Spleen (tissue), 11 donors: ENCODE data around the gene DMPK. TPM values are rescaled to one million over a fixed set of nuclear protein-coding genes. Genes with fewer than 3 reads are reported as not detected.

Experiments
- DNase-seq: peaks from one replicate; pipeline ENCODE4 v3.0.0-alpha.2; 2020
- H3K27ac ChIP-seq, 8 donors: fragments of 200-600 bp; sonication (generic) in 7 of 8; 1 replicate in 4 of 8; 2 replicates in 4 of 8; pipeline versions ENCODE4 v1.5.0 to v1.8.0; 2016 to 2021; ENCODE audit warnings: inconsistent platforms in 4 of 8, mild to moderate bottlenecking in 4 of 8, moderate library complexity in 1 of 8
- H3K27me3 ChIP-seq, 7 donors: fragments of 200-600 bp; sonication (generic) in 6 of 7; replicated peaks in 1 of 7; 1 replicate in 4 of 7; 2 replicates in 3 of 7; pipeline versions ENCODE4 v1.5.0 to v1.8.0; 2016 to 2021; ENCODE audit warnings: inconsistent platforms in 3 of 7, mild to moderate bottlenecking in 1 of 7
- H3K36me3 ChIP-seq, 6 donors: fragments of 200-600 bp; sonication (generic) in 5 of 6; 1 replicate in 4 of 6; 2 replicates in 2 of 6; pipeline versions ENCODE4 v1.5.0 to v1.8.0; 2016 to 2021; ENCODE audit warnings: inconsistent platforms in 2 of 6
- H3K4me1 ChIP-seq, 6 donors: fragments of 200-600 bp; sonication (generic) in 5 of 6; 1 replicate in 3 of 6; 2 replicates in 3 of 6; pipeline versions ENCODE4 v1.5.0 to v1.8.0; 2016 to 2021; ENCODE audit warnings: inconsistent platforms in 3 of 6
- H3K4me3 ChIP-seq, 8 donors: fragments of 200-600 bp; sonication (generic) in 7 of 8; 1 replicate in 4 of 8; 2 replicates in 4 of 8; pipeline versions ENCODE4 v1.5.0 to v1.8.0; 2016 to 2021; ENCODE audit warnings: inconsistent platforms in 4 of 8, mild to moderate bottlenecking in 4 of 8, moderate library complexity in 2 of 8
- H3K9me3 ChIP-seq, 8 donors: fragments of 200-600 bp; sonication (generic) in 7 of 8; 1 replicate in 4 of 8; 2 replicates in 4 of 8; pipeline versions ENCODE4 v1.5.0 to v1.8.0; 2016 to 2021; ENCODE audit warnings: inconsistent platforms in 4 of 8
- POLR2A ChIP-seq, 3 donors: fragments of 450-650 bp; IDR thresholded peaks; one replicate each; pipeline ENCODE4 v1.5.1; 2017; ENCODE audit warnings: antibody characterized with exemption in 3 of 3, mild to moderate bottlenecking in 1 of 3
- POLR2AphosphoS5 ChIP-seq, 3 donors: sonication (generic); formaldehyde crosslinking; IDR thresholded peaks; one replicate each; pipeline ENCODE4 v1.5.1; 2017; ENCODE audit warnings: antibody characterized with exemption in 3 of 3
- whole genome bisulfite sequencing, 5 donors: extraction: QIAGEN DNeasy Blood & Tissue Kit in 3 of 5; methylation state at CpG; one replicate each; pipeline versions ENCODE4 v1.1.5 to v1.1.7; 2013 to 2018; 5-methylcytosine and 5-hydroxymethylcytosine counted together
- intact Hi-C: fragments of 100-400 bp; cut with DNase I; formaldehyde crosslinking; loops from one replicate; pipeline ENCODE4 v1.15.0; 2023; ENCODE audit warnings: low total_unique reads
- polyA plus RNA-seq, 3 donors: library from polyadenylated mRNA; stranded (reverse); fragments of 200-250 nt; gene quantifications; one replicate each; pipeline ENCODE4 v1.2.1, GENCODE V29; 2013
- total RNA-seq, 7 donors: library from RNA; depleted of rRNA in 3 of 7; stranded (reverse); fragments of >200 nt in 3 of 7; fragmentation: NEBNext Ultra II Directional in 4 of 7; extraction: Animal tissue kit (Norgen Biotek cat#: 25700) in 4 of 7; gene quantifications; one replicate each; pipeline versions ENCODE4 v1.1.0 to v1.2.1, GENCODE V29; 2016 to 2021
- TF ChIP-seq, protein P1 (sequence below), 11 experiments: fragments of 200-600 bp in 7 of 11; fragments of 450-650 bp in 4 of 11; sonication (generic) in 4 of 11; IDR thresholded peaks in 8 of 11; conservative IDR thresholded peaks in 3 of 11; 1 replicate in 7 of 11; 2 replicates in 4 of 11; pipeline versions ENCODE4 v1.4.0 to v1.8.0; 2016 to 2021; ENCODE audit warnings: antibody characterized with exemption in 11 of 11, inconsistent platforms in 4 of 11, mild to moderate bottlenecking in 1 of 11
- donor health status: healthy with polysubstance abuse.
- donor health status: DM: no; HTN: no; CAD: no; lungs with moderate emphysema.
- donor health status: DM: no; HTN: no; CAD: no.
- donor health status: Bipolar disorder and iron deficiency.
- donor health status: healthy.
- donor health status: DM: no; HTN: no; CAD: no.
- donor health status: DM: yes; HTN: yes; CAD: no.

Gene DMPK
- total and polyA plus RNA-seq, 10 donors: 17.9 to 147 (median 35.4) TPM

DNA sequence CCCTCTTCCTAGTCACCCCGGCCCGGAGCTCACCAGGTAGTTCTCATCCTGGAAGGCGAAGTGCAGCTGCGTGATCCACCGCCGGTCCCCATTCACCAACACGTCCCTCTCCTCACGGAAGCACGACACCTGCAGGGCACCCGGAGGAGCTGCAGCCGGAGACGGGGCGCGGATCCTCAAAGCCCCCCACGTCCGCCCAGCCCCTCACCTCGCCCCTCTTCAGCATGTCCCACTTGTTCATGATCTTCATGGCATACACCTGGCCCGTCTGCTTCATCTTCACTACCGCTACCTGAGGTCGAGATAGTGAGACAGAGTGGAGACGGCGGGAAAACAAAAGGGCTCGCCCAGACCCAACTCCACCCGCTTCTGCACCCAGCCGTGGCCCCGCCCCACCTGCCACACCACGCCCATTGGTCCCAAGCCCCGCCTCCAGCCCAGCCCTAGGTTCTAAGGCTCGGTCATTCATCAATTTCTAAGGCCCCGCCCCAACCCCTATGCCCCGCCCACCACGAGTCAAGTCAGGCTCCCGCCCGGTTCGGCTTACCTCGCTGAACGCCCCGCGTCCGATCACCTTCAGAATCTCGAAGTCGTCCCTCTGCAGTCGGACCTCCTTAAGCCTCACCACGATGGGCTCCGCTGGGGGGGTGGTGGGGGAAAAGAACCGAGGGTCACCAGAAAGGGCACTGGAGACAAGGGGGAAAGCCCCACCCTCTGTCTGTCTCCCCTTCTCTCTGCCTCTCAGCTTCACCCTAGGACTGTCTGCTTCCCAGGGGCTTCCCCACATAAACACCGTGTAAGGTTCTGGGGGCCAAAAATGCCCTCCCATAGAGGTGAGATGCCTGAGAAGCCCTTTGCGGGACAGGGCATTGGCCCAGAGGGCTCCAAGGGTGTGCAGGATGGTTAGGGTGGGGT, 2.8 kb downstream of the DMPK start:
- no peak overlapping the region for H3K27ac ChIP-seq

DNA sequence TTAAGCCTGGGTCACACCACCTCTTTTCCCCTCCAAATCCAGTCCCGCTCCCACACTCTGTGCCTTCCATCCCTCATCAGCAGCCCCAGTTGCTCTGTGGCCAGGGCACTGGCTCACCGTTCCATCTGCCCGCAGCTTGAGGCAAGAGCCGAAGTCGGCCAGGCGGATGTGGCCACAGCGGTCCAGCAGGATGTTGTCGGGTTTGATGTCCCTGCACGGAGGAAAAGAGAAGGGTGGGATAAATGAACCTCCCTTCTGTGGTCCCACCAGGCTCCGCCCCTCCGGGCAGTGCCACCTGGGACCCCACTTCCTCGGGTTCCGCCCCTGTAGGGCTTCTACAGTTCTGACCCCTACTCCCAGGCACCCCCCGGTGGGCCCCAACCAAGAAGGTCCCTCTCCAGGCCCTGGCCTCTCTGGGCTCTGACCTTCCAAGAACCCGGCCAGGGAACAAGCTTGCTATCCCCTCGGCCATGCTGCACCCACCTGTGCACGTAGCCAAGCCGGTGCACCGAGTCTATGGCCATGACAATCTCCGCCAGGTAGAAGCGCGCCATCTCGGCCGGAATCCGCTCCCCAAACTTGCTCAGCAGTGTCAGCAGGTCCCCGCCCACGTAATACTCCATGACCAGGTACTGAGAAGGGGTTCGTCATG, 4.2 kb downstream of the DMPK start:
- intact Hi-C loops: no loop called here
- H3K4me3 ChIP-seq: no peak overlapping the region
- no peak for TF ChIP-seq POLR2A (IDR thresholded peaks at IDR 0.05)
- TF ChIP-seq POLR2AphosphoS5 (IDR thresholded peaks at IDR 0.05): no peak
- TF ChIP-seq, protein P1, sequence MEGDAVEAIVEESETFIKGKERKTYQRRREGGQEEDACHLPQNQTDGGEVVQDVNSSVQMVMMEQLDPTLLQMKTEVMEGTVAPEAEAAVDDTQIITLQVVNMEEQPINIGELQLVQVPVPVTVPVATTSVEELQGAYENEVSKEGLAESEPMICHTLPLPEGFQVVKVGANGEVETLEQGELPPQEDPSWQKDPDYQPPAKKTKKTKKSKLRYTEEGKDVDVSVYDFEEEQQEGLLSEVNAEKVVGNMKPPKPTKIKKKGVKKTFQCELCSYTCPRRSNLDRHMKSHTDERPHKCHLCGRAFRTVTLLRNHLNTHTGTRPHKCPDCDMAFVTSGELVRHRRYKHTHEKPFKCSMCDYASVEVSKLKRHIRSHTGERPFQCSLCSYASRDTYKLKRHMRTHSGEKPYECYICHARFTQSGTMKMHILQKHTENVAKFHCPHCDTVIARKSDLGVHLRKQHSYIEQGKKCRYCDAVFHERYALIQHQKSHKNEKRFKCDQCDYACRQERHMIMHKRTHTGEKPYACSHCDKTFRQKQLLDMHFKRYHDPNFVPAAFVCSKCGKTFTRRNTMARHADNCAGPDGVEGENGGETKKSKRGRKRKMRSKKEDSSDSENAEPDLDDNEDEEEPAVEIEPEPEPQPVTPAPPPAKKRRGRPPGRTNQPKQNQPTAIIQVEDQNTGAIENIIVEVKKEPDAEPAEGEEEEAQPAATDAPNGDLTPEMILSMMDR (IDR thresholded peaks at IDR 0.05 in 8 of 11, conservative IDR thresholded peaks at IDR 0.05 in 3 of 11): no peak
- H3K36me3 ChIP-seq: peaks cover 0 to 33% (median 19%) of the 10 kb centered on the region in 6 donors
- H3K27ac ChIP-seq: no peak overlapping the region
- H3K9me3 ChIP-seq: no peaks in the 10 kb centered on the region
- WGBS, 5 donors: 94 to 97% (median 94%) methylated on average over 24 to 28 of the region's 28 CpGs
- H3K27me3 ChIP-seq: peaks cover 0 to 75% (median 0%) of the 10 kb centered on the region in 7 donors
- peaks cover 10 to 50% (median 38%) of the 10 kb centered on the region in 6 donors for H3K4me1 ChIP-seq
- DNase-seq: no peak

More for the DNA sequence above, 2.8 kb downstream of the DMPK start:
- TF ChIP-seq, protein P1 (IDR thresholded peaks at IDR 0.05 in 8 of 11, conservative IDR thresholded peaks at IDR 0.05 in 3 of 11): peak; percentile 25 to 79 (median 64)
- peak; percentile 49 to 73 (median 61) for TF ChIP-seq POLR2AphosphoS5 (IDR thresholded peaks at IDR 0.05)
- TF ChIP-seq POLR2A (IDR thresholded peaks at IDR 0.05): no peak
- peaks cover 0 to 87% (median 0%) of the 10 kb centered on the region in 7 donors for H3K27me3 ChIP-seq
- WGBS, 5 donors: 5 to 15% (median 6%) methylated on average over 22 to 48 of the region's 48 CpGs
- DNase-seq: peak; percentile 92
- peak overlapping the region in 7 of 8 donors; percentile 2 to 64 (median 23) for H3K4me3 ChIP-seq
- peaks cover 10 to 64% (median 48%) of the 10 kb centered on the region in 6 donors for H3K4me1 ChIP-seq
- intact Hi-C loops: no loop called here
- no peaks in the 10 kb centered on the region for H3K9me3 ChIP-seq
- H3K36me3 ChIP-seq: peaks cover 0 to 35% (median 19%) of the 10 kb centered on the region in 6 donors

DNA sequence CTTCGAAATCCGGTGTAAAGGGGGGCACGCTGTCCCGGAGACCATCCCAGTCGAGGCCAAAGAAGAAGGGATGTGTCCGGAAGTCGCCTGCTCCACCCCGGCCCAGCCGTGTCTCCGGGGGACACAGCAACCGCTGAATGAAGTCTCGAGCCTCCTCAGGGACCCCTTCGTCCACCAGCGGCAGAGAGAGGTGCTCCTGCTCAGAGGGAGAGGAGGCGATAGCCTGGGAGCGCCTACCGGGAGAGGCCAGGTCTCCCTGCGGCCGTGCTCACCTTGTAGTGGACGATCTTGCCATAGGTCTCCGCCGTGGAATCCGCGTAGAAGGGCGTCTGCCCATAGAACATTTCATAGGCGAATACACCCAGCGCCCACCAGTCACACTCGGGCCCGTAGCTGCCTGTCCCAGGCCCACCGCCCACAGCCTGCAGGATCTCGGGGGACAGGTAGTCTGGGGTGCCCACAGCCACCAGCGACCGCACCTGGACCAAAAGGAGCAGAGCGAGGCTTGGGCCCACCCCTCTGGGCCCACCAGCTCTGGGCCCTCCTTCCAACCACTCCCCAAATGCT, 4.8 kb downstream of the DMPK start:
- intact Hi-C loops: no loop called here
- Histone ChIP-seq H3K4me1 (peaks cover 10 to 43% (median 35%) of the 10 kb centered on the region in 6 donors), H3K27me3 (peaks cover 0 to 75% (median 0%) of the 10 kb centered on the region in 7 donors), H3K4me3 (no peak overlapping the region), H3K27ac (no peak overlapping the region), H3K9me3 (no peaks in the 10 kb centered on the region), H3K36me3 (peaks cover 0 to 40% (median 19%) of the 10 kb centered on the region in 6 donors)
- 95 to 97% (median 96%) methylated on average over 22 to 34 of the region's 34 CpGs for WGBS, 5 donors
- no peak for TF ChIP-seq POLR2AphosphoS5 (IDR thresholded peaks at IDR 0.05)
- TF ChIP-seq POLR2A (IDR thresholded peaks at IDR 0.05): no peak
- TF ChIP-seq, protein P1 (IDR thresholded peaks at IDR 0.05 in 8 of 11, conservative IDR thresholded peaks at IDR 0.05 in 3 of 11): no peak
- DNase-seq: no peak
